Midbrain (tissue), 1 donor: ENCODE measurements around the gene MRM2.

Experiments
- DNase-seq: peaks from one replicate; lab custom pipeline; 2025; lab: John Stamatoyannopoulos, UW

The MRM2 gene

DNA sequence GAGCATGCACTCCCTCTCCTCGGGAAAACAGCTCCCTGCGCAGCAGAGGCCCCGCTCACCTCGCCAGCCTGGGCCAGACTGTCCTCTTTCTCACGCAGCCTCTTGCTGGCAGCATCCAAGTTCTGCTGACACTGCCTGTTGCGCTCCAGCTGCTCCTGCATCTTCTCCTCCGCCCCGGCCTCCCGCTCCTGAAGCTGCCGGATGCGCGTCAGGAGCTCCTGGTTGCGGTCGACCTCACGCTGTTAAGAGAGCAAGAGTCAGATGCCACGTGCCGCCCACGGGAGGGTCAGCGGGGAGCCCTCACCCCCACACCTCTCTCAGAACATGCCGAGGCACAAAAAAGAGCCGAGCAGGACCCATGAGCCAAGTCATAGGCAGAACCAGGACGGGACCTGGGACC is 19.5 kb downstream of the MRM2 start:
- DNase-seq = no peak

DNA sequence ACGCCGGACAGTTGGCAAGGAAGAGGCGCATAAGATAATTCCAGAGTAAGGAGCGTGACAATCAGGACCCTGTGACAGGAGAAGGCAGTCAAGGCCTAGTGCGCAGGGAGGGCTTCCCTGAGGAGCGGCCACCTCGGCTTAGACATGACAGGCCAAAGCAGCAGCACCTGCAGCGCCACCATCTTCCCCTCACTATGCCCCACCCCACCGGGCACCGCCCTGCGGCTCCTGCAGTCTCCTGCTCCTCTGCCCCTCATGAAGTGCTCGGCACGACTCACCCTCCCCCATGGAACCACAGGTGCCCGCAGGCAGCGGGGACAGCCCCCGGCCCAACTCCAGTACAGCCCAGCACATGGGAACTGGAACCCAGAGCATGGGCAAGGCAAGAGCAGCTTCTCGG is 21.1 kb downstream of the MRM2 start:
- no peak for DNase-seq

DNA sequence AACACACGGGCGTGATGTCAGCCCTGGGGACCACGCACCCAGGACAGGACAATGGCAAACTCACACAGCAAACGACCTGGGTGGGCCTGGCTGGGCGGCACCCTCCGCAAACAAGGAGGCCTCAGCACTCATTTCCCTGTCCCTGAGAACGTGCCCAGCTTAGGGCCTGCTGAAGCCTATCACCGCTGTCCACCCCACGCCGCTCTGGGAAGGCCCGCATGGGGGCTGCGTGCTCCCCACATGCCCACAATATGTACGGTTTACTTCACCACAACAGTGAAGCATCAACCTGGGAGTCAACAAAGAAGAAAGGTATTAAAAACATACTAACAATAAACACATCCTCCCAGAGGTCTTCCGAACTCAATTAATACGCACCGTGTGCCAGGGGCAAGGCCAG is 21.5 kb downstream of the MRM2 start:
- DNase-seq = no peak

DNA sequence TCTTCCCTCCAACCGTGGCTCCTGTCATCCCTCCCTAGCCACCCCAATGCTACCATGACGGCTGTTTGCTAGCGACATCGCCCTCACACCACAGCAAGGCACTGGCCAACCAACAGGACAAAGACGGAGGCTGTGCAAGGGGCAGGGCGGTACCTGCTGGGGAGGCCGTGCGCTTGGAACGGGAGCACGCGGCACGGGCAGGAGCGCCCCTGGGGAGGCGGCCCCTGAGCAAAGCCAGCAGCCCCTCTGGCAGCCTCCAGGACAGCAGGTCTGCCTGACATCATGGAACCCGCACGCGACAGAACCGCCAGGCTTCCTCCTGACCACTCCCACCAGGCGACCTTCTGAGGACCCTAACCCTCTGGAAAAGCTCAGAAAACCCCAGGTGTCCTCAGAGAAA is 22.0 kb downstream of the MRM2 start:
- DNase-seq = no peak

DNA sequence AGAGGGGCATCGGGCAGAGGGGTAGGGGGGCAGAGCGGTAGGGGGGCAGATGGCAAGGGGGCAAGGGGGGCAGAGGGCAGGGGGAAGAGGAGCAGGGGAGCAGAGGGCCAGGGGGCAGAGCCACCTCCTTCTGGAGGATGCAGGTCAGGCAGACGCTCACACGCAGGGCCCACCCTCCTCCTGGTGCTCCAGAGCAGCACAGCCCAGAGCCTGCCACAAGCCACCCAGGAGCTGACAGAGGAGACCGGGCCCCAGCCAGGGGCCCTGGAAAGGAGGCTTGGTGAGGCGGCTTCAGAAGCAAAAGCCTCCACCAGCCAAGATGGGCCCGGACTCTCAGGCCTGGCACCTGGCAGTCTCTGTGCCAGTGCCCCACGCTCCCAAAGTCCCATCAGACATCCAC is 22.4 kb downstream of the MRM2 start:
- DNase-seq = no peak

DNA sequence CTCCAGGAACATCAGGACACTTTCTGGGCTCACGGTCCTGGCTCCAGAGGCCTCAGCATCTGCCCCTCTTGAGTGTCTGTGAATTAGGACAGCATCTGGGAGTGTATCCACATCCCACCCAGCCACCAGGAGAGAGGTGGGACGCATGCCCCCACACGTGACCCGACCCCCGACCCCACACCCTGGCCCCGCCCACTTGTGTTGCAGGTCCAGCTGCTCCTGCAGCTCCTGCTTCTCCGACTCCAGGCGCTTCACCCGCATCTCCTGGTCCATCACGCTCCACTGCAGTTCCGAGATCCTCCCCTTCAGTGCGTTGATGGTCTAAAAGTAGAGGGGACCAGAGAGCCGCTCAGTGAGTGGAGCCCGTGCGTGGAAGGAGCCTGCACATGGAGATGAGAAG is 22.9 kb downstream of the MRM2 start:
- DNase-seq = no peak

DNA sequence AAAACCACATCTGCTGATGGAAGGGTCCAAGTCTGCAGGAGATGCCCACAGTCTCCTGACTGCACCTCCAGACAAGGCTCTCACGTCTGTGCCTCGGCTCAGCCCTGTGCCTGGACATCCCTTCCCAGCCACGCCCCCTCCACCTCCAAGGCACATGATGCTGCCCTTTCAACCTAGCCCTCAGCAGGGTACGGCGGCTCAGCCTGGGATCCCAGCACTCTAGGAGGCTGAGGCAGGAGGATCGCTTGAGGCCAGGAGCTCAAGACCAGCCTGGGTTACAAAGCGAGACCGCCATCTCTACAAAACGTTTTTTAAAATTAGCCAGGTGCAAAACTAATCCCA is 23.6 kb downstream of the MRM2 start:
- no peak for DNase-seq

DNA sequence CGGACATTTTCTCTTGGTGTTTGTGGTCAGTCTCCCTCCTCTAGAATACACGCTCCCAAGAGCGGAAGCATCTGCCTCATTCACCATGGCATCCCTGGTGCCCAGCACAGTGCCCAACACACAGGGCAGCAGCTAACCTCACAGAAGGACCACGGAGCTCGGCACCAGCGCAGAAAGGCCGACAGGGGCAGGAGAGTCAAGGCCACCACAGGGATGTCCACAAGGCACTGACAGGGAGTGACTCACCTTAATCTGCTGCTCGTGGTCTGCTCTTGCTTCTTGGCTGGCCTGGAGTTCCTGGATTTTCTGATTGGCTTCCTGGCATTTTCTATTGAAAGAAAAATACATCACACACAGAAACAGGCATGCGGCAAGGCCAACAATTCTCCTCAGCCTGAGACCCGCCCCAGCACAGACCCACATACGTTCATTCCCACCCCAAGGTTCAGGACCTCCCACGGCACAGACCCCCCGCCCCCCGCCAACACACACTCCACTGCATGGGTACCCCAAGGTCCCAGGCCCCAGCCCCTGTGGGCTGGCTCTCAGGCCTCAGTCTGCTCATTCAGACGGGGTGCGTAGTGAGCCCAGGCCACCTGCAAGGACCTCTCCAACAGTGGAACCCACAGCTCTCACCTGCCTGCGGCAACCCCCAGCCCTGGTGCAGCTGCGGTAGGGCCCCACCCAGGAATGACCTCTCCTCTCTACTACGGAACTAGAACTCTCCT is 24.1 kb downstream of the MRM2 start:
- DNase-seq = no peak

DNA sequence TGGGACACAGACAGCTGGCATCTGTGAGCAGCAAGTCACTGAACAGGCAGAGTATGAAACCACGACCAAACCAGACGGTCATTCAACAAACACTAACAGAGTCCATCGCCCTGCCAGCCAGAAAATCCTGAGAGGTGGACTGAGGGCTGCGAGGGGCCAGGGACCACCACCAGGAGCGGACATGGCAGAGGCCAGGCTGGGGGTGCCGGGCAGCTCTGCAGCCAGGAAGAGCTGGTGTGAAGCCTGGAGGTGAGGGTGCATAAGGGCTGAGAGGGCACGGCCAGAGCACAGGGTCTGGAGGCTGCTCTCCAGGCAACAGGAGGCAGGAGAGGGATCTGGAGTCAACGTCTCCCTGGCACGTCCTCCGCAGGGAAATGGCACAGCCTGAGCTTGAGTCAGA is 24.8 kb downstream of the MRM2 start:
- no peak for DNase-seq

DNA sequence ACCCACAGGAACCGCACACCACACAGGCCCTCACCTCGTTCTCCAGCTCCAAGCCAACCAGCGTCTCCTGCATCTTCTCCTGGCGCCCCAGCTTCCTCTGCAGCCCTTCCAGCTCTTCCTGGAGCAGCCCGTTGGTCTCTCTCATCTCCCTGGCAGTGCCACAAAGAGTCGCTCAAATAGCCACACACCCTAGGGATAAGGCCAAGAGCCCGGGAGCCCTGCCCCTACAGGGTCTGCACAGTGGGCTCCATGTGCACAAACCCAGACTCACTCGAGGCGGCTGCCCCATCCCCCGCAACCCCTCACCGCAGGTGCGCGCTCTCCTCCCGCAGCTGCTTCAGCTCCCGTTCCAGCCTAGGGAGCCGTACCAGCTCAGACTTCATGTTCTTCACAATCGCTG is 26.2 kb downstream of the MRM2 start:
- no peak for DNase-seq

DNA sequence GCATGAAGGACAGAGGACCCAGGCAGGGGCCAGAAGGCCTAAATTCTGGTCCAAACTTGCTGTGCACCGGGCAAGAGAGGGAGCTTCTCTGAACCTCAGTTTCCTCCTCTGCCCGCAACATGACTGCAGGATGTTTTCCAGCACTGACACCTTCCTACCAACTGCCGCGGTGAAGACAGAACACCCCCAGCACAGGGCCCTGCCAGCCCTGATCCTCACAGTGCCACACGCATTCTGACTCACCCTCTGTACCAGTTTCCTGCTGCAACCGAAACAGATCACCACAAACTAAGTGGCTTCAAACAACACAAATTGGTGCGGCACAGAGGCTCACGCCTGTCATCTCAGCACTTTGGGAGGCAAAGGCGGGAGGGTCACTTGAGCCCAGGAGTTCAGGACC is 27.4 kb downstream of the MRM2 start:
- DNase-seq = no peak

DNA sequence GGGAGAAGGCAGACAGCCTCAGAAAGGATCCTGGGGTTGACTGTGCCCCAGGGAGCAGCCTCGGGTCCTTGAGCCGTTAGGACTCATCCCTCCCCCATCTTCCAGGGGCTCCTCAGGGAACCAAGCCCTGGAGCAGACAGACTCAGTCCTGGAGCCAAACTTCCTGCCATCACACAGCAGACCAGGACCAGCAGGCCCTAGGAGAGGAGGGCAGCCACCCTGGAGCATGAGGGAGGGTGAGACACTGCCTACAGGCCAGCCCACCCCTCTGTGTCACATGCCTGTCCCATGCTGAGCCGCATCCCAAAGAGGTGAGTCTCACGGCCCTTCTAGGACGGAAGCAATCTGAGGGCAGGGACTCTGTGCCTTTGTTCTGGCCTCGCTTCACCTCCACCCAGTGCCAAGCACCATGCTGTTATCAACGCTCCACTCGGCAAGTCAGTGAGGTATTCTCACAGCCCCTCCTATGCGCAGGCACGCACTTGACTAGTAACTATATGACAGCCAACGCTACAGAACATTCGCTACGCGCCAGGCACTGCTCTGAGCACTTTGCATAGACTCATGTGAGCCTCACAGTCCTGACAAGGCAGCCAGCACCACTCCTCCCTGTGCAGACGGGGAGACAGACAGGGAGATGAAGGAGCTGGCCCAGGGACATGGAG is 28.3 kb downstream of the MRM2 start:
- DNase-seq = no peak

DNA sequence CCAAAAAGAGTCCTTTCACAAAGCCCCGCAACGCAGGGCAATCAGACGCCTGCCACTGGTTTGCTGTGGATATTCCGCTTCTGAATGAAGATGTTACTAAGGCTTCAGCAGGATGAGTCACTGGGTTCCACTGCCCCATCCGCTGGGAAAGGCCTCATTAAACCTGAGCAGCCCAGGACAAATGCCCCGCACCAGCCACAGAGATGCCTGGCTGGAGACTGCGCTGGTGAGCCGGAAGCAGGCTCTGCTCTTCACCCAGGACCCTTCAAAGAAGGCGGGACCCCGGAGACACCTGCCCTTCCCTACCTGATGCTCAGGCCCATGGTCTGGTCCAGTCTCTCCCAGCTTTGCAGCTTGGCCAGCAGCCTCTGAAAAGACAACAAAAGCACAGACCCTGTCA is 29.1 kb downstream of the MRM2 start:
- no peak for DNase-seq

DNA sequence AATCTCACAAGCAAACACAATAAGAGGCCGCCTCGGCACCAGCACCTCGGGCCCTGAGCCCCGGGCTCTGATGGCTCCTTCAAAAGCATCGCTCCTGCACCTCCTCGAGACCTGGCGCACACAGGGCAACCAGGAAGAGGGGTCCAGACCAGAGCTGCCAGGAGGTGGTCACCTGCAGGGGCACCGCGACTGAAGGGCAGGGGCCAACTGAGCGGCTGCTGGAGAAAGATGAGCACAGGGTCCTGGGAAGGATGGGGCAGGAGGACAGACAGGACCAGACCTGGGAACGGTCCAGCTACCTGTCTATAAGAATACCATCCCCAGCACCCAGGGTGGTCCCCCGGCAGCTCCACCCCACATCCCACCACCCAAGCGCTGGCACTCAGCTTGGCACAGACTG is 30.1 kb downstream of the MRM2 start:
- DNase-seq = no peak

DNA sequence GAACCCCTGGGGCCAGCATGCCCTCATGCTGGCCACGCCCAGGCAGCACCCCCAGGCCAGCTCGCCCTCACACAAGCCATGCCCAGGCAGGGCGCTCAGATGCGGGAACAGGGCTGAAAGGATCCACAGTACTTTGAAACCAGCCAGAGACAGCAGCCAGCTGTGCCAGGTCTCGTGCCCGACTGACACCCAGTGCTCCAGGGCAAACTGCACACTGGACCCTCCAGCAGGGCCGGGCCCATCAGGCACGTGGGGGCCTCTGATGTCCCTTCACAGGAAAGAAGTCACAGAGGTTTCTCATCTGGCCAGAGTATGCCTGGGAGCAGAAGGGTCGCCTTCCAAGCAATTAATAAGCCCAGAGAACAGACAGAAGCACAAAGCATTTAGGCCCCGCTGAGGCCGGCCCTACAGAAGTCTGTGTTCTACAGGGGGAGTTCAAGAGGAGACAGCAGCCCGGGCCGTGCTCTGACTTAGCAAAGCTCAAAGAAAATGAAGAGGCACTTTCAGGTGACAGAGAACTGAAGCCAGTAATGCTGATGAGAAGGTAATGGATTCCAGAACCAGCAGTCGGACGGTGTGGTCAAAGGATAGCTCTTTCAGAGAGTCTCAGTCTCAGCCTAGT is 30.6 kb downstream of the MRM2 start:
- DNase-seq = no peak

DNA sequence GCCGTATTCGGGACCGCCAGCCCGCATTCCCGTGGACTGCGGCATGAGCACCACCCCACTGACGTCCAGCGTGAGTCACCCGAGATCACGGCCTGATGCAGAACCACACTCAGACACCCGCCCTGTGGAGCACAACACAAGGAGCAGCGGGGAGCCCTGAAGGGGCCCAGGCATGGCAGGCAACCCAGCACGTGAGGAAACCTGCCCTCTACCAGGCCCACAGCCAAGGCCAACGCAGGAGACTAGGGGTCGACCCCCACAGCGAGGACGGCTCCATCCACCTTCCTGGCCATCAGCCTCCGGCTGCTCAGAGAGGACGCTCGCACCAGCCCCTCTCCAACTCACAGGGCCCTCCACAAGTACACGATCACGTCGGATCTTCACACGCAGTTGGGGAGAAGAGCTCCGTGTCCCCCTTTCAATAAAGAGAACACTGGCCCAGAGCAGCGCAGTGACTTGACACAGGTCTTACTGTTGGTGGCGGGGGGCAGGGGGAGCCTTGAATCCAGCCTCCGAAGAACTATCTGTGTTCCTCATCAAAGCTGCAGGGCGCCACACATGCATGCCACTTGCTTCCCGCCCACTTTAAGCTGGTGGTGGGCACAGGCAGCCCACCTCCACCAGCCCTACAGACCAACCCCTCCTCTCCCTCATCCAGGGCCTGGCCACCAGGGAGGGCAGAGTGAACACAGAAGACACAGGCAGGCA is 31.3 kb downstream of the MRM2 start:
- no peak for DNase-seq

DNA sequence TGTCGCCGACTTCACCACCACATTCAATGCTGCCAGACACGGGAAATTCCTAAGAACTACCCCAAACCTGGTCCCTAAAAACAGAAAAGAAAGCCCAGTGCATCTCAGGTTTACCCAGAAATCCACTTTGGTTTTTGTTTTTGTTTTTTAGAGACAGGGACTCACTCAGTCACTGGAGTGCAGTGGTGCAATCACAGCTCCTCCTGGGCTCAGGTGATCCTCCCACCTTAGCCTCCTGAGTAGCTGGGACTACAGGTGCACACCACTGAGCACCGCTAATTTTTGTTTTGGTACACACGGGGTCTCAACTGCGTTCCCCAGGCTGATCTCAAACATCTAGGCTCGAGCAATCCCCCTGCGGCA is 32.1 kb downstream of the MRM2 start:
- no peak for DNase-seq

DNA sequence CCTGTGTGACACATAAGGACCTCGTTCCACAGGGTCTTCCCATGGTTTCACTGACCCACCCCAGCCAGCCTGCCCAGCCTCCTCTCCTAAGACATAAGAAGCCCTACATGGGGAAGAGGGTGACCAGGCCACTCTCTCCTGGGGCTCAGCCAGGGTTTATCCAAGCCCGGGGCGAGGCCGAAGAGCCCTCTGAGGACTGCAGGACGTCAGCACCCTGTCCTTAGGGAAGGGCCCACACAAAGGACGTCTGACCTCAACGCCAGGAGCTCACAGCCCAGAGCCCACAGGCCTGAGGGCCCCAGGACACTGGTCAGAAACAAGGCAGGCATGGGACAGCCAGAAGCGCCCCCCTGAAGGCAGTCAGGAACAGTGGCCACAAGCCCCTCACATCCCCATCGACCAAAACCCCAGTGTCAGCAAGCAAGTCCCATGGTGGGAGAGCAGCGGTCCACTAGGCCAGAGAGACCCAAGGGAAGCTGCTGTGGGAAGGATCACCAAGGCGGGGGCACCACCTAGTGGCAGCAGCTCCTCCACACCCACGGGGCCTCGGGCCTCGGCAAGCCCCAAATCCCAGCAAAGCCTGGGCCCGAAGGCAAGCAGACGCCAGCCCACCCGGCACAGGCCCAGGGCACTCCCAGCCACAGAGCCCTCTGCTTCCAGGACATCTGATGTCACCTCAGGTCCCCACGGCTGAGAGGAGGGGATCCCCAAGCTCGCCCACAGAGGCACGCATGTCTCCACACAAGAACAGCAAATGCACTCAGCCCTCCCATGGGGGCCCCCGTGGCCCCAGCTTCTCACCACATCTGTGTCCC is 32.7 kb downstream of the MRM2 start:
- peak; percentile 77 for DNase-seq

DNA sequence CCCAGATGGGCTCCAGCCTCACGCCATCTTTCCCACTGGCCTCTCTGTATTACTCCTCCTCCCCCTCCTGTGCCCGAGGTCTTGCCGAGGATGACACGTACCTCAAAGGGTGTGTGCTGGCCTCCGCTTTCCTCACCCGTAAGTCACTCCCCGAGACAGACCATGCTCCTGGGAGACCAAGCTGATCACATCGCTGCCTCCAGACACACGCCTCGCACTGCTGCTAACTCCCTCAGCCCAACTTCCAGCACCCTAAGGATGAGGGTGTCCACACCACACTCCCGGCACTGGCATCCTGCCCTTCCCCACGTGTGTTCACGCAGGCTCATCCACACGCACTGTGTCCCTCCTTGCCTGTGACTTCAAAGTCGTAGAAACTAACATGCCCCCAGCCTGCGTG is 33.3 kb downstream of the MRM2 start:
- no peak for DNase-seq

DNA sequence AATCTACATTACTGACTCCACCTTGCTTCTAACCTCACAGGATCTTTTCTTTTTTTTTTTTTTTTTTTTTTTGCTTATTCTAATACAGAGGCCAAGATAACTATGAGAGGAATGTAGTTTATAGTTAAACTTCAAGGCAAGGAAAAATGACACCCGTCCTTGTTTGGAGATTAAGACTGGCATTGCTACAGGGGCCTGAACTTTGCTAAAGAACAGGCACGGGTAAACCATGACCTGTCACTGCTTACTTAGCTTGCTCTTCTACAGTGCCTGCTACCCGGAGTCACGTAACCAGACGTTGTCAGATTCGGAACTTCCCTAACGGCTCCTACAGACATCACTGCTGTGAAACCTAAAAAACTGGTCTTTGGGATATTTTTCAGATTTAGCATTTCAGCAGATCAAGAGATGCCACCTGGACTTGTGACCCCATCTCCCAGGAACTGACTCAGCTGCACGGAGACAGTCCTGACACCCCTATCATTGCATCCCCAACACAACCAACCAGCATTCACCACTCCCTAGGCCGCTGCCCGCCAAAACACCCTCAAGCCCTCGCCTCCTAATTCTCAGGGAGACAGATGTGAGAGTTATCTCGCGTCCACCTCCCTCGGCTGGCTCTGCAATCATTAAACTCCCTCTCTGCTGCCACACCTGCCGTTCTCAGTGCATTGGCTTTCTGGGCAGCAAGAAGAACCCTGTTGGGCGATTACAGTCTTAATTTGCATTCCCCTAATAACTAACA is 36.8 kb downstream of the MRM2 start:
- DNase-seq = no peak

DNA sequence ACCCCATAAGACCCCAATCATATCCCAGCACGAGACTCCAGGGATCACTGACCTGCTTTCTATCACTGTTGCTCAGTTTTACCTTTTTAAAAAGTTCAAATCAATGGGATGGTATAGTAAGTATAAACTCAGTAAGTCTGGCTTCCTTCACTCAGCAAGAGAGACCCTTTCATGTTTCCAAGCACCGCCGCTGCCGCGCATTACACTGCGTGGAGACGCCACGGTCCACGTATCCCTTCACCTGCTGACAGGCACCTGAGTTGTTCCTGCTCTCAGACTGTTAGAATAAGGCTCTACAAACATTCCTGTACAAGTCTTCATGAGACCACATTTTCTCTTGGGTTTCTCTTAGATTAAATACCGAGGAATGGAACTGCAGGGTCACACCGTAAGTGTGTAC is 37.6 kb downstream of the MRM2 start:
- no peak for DNase-seq
